Measurements from ENCODE around the gene SEL1L3.

Gene SEL1L3

DNA sequence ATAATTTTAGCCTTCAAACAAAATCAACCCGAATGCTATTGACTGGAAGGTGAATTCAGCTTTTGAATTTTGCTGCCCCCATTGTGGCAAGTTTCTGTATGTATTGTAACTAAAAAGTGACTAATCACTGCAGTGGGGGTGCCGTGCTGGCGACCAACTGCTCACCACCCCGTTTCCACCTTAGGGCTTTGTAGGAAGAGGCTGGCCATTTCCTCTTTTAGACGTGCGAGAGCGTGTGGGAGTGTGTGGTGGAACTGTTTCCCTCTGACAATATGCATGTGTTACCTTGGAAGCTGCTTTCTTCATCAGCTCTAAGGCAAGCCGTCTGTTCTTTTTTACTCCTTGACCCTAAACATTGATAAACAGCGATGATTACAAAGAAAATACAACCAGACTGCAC is 78.8 kb downstream of the SEL1L3 start:
- no peak for DNase-seq

DNA sequence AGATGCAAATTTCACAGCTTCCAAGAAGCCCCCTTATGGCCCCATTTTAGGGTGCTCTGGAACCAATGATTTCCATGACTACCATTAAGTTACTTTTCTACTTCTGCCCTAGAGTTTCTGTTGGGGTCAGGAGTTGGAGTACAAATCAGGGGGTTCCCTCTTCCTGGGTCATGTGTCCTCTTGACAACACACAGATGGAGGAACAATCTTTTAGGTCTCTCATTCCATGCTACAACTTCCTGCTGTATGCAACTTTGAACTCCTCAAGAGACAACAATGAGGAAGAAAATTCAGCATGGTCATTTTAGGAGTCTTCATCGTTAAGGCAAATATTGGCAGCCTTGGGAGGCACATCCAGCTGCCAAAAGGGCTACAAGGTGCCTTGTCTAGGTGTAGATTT is 79.7 kb downstream of the SEL1L3 start:
- no peak for DNase-seq

DNA sequence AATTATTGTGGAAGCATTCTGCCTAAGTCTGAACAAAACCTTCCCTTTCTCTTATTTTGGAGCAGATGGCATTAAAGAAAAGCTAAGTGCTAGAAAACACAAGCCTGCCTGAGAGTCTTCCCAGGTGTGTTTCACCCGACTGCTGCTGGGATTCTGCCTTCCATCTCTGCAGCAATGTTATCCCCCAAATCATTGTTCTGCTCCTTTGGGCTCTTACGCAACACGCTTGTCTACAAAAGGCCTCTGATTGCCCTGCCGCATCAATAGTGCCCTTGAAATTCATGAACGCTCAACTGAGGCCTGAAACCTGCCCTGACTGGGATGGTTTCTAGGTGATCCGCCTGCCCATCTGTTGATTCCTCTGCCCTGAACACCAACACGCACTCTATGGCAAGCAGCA is 80.3 kb downstream of the SEL1L3 start:
- DNase-seq, result no peak

DNA sequence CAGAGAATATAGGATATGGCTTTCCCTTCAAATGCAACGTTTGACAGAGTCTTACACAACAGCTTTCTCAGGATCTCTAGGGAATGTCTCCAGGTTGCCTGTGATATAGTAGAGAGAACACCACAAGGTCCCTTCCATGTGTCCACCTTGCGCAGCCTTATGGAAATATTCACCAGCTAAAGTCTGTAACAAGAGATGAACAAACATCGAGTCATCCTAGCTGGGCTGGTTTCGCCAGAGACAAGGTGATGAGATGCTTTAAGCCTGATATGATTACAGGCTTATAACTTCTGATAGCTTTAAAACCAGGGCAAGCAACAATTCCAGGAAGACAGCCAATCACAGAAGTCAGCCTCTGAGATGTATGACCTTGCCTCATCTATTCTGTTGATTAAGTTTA is 83.8 kb downstream of the SEL1L3 start:
- DNase-seq, result no peak

DNA sequence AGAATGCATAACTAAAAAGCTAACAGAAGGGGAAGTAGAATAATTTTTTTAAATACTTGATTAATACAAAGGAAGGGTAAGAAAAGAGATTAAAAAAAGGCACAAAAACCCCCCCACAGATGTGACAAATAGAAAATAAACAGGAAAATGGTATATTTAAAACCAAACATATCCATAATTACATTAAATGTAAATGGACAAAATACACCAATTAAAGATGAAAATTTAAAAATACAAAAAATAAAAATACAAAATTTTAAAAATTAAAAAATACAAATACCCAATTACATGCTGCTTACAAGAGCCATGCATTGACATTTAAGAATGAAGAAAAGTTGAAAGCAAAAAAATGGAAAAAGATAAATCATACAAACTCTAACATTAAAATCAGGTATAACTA is 86.0 kb downstream of the SEL1L3 start:
- no peak for DNase-seq

DNA sequence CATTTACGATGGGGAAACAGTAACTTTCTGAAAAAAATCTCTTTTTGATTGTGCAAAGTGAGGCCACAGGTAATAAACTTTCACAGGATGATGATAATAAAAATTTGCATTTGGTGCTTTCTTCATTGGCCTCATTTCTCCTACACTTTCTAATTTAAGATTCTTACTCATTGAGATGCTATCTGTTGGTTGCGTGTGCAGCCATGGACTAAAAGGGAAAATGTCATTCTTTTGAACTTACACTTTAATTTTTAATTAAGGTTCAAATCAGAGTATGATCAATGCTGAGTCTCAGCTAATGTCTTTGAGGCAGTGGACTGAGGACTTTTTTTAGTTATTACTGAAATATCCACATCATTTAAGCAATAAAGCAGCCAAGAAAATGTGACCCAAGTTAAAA is 87.6 kb downstream of the SEL1L3 start:
- DNase-seq, result no peak

DNA sequence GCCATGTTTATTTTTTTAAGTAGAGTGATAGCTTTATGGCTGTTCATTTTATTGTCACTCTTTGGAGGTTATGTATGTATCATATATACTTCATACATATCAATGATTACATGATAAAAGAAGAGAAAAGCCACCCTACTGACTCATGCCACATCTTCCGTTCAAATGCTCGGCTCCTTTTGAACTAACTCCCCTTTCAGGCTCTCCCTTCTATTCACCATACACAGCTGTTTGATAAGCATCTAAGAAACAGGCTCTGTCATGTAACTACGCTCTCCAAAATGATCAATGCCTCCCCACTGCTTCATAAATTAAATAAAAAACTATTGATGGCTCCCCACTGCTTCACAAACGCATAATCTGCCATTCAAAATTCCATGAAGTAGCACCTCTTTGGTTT is 89.4 kb downstream of the SEL1L3 start:
- DNase-seq, result no peak

DNA sequence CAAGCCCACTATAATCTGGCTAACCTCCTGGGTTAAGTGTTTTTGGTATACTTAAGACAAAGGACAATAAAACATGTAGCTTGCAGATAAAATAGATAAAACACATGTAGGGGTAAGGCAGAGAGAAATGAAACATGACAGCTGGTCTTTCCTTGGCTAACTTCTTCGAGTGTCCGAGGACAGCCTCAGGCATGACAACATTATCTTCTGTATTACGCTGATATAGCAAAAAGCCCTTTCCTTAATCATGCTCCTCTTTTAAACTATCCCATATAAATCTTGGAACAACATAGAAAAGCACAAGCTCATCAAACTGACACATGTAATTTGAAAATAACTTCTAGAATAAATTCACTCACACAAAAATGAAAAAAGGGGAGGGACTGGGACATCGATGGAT is 91.1 kb downstream of the SEL1L3 start:
- no peak for DNase-seq

DNA sequence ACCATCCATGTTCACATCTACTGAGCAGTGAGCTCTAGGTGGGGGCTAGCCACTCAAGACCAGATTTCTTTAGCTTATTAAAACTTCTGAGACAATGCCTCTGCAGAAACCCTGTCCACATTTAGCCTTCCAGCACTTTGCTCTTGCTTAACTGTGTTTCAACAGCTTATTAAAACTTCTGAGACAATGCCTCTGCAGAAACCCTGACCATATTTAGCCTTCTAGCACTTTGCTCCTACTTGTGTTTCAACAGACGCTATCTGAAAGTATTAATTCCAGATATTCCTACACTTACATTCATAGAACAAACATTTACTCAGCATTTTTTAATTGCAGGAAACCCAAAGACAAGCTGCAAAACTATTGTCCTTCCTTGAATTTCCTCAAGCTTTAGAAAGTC is 91.9 kb downstream of the SEL1L3 start:
- DNase-seq, result no peak

DNA sequence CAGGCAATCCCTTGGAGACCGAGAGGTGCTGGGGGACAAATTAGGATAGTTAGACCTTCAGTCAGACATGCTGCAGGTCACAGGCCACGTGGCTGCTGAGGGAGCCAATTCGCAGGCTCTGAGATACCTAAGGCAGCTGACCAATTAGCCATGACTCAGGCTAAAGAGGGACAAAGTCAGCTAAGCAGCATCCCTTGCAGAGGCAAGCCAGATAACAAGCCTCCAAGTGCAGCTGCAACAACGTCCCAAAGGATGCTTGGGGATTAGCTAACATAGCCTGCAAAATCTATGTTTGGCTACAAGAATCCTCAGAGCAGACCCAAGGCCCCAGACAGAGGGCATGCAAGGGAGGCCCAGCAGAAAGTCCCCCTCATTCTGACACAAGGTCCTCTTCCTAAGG is 93.5 kb downstream of the SEL1L3 start:
- DNase-seq, result no peak

DNA sequence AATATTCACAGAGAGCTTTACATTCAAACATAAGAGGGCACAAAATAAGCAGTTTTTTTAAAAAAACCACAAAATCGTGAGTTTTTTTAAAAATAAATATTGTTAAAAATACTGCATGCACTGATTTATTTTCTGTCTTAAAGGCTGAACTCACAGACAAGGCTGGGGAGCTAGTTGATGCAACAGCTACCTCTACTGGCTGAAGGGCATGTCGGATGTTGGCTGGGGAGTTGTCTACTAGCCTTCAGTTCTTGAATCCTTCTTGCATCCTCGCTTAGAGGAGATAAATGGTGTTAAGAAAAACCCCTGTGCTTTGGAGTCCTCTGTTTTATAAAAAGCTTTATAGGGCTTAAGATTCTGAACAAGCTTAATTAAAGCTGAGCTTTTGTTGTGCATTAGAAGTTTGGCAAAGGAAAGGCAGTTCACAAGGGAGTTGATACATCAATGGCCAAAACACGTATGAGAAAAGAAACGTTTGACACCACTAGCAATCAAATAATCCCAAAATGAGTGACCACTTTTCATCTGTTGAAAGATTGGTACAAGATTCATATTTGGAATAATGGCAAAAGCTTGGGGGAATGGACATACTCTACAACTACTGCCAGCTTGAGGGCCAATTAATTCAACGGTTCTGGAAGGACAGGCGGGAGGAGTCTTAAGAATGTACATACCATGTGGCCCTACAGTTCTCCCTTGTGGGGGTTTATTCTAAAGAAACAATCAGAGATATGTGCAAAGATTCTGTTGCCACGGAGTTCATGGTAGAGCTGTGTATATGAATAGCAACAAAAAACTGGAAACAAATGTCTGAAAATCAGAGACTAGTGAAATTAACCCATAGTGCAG is 94.7 kb downstream of the SEL1L3 start:
- DNase-seq, result peak; percentile 10

DNA sequence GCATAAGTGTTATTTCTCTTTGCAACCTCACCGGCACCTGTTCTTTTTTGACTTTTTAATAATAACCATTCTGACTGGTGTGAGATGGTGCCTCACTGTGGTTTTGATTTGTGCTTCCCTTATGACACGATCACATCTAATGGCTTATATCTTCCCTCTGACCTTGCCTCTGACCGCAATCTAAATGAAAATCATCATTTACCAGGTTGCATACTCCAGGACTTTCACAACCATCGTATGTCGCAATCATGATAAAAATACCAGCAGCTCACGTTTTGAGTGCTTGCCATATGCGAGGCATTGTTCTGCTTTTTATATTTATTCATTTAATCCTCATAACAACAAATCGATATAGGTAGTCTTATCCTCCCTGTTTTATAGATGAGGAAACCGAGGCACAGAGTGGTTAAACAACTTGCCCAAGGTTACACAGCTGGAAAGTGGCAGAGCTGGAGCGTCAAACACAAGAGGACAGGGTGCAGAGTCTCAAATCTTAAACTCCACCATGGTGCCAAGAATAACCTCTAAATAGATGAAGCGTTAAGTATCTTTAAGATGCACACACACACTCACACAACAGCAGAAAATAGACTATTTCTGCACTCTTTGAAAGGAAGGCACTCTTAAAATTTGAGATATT is 102.2 kb downstream of the SEL1L3 start:
- no peak for DNase-seq

DNA sequence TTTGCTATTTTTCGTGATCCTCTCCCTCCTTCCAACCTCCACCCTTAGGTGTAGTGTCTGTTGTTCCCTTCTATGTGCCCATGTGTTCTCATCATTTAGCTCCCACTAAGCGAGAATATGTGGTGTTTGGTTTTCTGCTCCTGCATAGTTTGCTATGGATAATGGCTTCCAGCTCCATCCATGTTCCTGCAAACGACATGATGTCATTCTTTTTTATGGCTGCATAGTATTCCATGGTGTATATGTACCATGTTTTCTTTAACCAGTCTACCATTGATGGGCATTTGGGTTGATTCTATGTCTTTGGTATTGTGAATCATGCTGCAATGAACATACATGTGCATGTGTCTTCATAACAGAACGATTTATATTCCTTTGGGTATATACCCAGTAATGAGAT is 102.7 kb downstream of the SEL1L3 start:
- DNase-seq, result no peak

DNA sequence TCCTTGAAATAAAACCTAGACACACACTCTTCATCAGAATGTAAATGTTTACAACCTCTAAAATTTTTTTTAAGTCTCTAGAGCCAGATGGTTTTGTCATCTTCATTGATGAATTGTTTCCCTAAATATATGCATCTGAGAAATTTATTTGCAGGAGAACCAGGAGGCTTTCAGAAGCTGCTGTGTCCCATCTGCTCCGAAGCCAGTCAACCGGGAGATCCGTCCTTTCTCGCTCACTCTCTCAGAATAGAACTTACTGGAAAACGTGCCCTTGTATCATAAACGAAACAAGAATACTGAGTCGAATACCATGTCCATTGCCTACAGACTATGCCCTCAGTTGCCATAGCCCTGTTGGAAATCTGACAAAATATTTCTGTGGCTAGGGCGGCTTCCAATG is 103.7 kb downstream of the SEL1L3 start:
- no peak for DNase-seq

DNA sequence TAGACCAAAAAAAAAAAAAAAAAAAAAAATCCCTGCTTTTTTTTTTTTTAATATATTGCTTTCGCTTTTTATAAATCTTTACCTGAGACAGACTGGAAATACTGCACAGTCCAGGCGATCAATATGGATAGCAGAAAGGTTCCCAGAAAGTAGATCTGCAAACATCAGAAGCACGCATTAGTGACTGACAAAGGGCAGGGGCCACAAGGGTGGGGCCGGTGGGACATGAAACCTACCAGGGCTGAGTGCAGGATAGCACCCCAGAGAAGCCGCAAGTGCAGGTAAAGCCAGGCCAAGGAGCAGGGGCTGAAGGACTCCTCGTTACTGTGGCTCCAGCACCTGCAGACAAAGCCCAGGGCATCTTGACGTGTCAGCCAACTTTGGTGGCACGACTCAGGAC is 105.3 kb downstream of the SEL1L3 start:
- no peak for DNase-seq

DNA sequence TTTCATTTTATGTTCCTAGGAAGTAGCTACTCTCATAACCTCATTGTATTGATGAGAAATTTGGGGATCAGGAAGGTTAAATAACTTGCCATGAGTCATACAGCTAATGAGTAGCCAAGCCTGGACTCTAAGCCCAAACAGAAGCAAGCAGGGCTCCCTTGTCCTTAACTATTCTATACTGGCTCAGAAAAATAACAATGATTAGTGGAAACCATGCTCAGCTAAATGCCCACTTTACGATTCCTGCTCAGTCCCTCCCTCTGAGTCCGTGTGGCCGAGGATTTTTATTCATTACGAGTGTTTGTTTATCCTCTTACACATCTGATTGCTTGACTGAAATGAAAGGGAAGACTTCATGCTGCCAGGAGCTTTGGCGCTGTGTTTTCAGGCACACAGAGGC is 106.3 kb downstream of the SEL1L3 start:
- no peak for DNase-seq

DNA sequence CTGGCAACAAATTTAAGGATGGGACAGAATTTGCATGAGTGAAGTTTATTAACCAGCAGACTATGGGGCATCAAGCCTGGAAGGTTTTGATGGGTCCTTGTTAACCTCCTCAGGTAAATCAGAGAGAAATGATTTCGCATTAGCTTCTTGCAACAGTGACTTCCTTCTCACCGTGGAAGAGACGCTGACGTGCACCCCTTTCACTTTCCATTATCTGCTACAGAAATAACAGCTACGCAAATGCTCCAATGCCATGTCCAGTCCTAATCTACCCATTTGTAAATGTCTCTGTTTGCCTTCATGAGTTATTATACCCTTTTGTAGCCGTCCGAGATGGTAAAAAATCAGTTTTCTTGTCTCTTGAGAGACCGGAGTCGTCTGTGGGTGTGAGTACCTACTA is 106.9 kb downstream of the SEL1L3 start:
- no peak for DNase-seq

DNA sequence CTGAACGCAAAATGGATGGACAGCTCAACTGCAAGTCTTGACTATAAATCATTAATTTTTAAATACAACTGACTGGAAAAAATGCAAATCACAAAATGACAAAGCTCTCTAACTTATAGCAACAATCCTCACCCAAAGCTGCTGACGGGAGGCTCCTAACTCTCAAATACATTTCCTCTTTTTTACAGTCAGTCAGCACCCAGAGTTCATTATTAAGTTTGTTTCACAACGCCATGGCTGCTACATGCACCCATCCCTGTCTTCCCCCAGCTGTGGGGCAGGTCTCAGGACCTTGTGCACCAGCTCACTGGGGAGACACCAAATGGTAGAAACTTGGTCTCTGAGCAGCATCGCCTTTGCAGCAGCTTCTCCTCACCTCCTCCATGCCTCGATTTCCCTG is 109.5 kb downstream of the SEL1L3 start:
- DNase-seq, result no peak

DNA sequence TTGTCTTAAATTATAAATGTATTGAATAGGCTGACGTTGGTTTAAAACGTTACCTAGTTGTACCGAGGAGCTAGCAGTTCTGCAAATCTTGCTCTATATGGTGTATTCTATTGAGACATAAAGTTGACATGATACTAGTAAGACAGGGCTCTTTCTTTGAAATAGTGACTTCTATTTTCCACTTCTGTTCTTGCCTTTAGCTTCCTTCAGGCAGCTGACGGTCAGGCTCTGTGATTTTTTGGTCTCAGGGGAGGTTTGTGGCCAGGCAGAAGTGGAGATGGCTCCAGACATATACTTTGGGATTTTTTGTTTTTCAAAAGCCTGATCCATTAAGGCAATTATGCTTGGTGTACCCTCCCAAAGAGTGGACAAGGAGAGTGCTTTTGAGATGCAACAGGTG is 111.9 kb downstream of the SEL1L3 start:
- no peak for DNase-seq

DNA sequence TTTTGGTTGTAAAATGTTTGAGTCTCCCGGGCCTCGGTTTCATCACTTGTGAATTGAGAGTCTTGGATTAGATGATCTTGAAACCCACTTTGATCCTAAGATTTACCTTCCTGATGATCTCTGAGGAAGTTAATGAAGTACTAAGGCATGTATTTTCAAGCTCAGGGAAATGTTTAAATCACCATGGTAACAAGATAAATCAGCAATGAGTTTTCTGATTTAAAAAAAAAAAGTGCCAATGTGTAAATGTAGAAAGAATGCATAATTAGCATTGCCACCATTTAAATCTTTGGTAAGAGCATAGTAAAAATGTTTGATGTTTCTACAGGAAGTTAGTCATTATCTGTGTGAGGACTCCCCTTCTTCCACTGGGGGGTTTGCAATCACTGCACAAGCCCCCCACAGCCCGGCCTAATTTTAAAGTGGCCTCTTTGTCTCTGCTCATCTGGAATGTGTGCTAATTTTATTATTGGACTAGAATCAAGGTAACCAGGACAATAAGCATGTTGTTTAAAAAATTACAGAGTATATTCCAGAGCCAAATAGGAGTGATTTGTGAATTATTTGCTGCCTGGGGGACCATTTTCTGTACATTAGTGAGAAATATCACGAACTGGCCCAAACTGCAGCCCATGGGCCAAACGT is 113.5 kb downstream of the SEL1L3 start:
- no peak for DNase-seq

DNA sequence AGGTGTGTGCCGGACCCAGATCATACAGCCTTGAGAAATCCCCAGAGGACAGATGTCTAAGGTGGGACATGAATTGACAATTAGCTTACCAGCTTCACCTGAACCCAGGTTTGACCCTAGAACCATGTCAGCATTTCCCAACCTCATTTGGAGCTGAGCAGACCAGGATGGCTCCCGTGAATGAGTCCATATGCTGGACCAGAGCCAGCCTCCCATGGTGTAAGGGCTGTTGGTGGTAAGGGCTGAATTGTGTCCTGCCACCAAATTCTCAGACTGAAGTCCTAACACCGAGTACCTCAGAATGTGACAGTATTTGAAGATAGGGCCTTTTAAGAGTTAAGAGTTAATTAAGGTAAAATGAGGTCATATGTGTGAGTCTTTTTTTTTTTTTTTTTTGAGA is 118.8 kb downstream of the SEL1L3 start:
- DNase-seq, result no peak

DNA sequence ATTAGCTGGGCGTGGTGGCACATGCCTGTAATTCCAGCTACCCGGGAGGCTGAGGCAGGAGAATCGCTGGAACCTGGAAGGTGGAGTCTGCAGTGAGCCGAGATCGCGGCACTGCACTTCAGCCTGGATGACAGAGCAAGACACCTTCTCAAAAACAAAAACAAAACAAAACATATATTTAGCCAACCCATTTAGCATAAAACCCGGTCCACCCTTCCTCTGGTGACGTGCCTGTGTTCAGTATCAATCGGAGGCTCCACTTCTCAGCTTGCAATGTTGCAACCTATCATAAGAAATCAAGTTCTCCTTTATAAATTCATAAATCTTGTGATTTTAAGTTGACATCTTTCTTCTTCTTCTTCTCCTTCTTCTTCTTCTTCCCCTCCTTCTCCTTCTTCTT is 133.2 kb downstream of the SEL1L3 start:
- DNase-seq, result no peak

DNA sequence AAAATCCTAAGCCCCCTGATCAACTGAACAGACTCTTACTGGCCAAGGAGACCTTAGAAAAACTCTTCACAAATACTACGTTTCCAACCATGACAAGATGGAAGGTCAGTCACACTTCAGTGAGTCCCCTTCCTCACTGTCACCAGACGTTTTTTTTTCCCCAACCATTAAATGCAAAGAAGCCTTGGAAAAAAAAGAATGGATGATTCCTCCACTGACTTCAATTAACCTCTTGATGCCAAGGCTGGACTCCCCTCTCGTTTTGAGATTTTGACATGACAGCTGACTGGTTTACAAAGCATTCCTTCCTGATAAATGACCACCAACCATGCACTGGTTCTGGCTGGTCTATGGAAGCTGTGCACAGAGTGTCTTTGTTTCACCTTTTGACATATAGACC is 133.9 kb downstream of the SEL1L3 start:
- no peak for DNase-seq

DNA sequence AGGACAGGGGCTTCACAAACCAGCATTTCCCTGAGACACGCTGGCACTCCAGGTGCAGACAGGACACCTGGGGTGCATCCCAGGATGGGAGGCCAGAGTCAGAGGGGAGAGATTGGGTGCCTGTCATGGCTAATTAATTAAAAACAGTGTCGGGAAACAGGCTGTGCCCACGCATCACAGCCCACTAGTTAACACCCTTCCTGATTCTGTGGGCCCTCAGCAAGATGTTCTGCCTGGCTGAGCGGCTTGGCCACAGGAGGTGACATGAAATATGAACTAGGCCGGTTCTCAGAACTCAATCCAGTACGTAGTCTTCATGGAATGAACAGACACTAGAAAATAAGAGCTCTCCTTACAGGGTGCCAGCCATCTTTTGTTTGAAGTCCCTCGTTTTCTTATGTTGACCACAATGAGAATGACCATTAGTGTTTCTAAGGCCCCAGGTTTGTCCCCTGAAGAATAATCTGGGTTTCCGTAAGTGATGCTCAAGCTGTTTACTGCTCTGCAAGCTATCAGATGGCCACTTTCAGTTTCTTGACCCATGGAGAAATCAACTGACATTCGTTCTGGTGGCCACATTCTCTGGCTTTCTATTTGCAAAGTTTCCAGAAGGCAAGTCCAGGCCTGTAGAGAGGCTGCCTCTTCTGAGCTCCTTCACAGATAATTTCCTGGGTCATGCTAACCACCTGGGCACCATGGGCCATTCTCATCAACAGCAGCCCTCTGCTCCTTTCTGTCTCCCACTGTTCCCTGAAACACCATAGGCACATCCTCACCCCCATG is 134.9 kb downstream of the SEL1L3 start:
- no peak for DNase-seq

Data from KG1 (cell line).